Measurements from ENCODE around the gene XPR1. TPM values are rescaled to one million over a fixed set of nuclear protein-coding genes. Genes with fewer than 3 reads are reported as not detected.

Gene XPR1
- total and polyA plus RNA-seq, 8 donors = 0.92 to 27.0 (median 4.5) TPM

DNA sequence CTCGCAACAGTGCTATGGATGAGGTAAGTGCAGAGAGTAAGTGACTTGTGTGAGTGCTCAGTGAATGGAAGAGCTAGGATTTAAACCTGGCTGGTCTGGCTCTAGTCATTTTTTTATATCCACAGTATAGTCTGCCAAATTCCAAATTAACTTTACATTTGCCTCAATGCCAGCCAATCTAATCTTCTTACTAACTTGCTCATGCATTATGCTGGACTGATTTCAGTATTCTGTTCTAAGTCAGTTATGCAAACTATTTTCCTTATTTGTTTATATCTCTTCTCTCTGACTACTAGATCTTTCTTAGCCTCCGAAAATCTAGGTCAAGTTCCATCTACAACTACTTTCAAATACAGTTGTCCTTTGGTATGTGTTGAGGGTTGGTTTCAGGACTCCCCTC, 133.3 kb downstream of the XPR1 start:
- H3K9me3 ChIP-seq = no peaks in the 10 kb centered on the region
- TF ChIP-seq, protein P1, sequence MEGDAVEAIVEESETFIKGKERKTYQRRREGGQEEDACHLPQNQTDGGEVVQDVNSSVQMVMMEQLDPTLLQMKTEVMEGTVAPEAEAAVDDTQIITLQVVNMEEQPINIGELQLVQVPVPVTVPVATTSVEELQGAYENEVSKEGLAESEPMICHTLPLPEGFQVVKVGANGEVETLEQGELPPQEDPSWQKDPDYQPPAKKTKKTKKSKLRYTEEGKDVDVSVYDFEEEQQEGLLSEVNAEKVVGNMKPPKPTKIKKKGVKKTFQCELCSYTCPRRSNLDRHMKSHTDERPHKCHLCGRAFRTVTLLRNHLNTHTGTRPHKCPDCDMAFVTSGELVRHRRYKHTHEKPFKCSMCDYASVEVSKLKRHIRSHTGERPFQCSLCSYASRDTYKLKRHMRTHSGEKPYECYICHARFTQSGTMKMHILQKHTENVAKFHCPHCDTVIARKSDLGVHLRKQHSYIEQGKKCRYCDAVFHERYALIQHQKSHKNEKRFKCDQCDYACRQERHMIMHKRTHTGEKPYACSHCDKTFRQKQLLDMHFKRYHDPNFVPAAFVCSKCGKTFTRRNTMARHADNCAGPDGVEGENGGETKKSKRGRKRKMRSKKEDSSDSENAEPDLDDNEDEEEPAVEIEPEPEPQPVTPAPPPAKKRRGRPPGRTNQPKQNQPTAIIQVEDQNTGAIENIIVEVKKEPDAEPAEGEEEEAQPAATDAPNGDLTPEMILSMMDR (IDR thresholded peaks at IDR 0.05) = no peak
- no peak for TF ChIP-seq POLR2A (IDR thresholded peaks at IDR 0.05)
- no peak overlapping the region for H3K4me3 ChIP-seq
- H3K4me1 ChIP-seq = peaks cover 0 to 8% (median 0%) of the 10 kb centered on the region in 4 donors
- no peaks in the 10 kb centered on the region for H3K36me3 ChIP-seq
- no peaks in the 10 kb centered on the region for H3K27me3 ChIP-seq
- intact Hi-C loops (cut with DNase I; ENCODE audit: low total_unique reads) = no loop called here
- 55 to 65% (median 59%) methylated on average over 2 of the region's 2 CpGs for WGBS, 5 donors
- H3K27ac ChIP-seq = no peak overlapping the region
- peak in 1 of 2 donors; percentile 4 for DNase-seq

DNA sequence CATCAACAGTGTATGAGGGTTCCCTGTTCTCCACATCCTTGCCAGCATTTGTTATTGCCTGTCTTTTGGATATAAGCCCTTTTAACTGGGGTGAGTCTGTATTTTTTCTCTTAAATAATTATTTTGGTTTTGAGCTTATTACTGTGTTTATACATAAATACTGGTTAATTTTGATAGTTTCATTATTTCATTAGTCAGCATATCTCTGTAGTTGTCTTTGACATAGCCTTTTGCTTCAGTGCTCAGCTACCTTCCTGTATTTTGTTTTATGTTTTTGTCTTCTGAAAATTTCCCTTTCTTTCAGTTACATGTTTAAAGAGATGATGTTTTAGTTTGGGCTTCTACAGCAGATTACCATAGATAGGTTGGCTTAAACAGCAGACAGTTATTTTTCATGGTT, 138.1 kb downstream of the XPR1 start:
- Histone ChIP-seq H3K36me3 (no peaks in the 10 kb centered on the region), H3K27me3 (no peaks in the 10 kb centered on the region), H3K27ac (no peak overlapping the region), H3K4me1 (peaks cover 0 to 4% (median 0%) of the 10 kb centered on the region in 4 donors), H3K4me3 (no peak overlapping the region), H3K9me3 (no peaks in the 10 kb centered on the region)
- DNase-seq = no peak
- intact Hi-C loops (cut with DNase I; ENCODE audit: low total_unique reads) = no loop called here
- no peak for TF ChIP-seq POLR2A (IDR thresholded peaks at IDR 0.05)
- TF ChIP-seq EP300 (IDR thresholded peaks at IDR 0.05) = no peak
- TF ChIP-seq POLR2AphosphoS5 (IDR thresholded peaks at IDR 0.05) = no peak
- TF ChIP-seq, protein P1 (IDR thresholded peaks at IDR 0.05) = no peak

DNA sequence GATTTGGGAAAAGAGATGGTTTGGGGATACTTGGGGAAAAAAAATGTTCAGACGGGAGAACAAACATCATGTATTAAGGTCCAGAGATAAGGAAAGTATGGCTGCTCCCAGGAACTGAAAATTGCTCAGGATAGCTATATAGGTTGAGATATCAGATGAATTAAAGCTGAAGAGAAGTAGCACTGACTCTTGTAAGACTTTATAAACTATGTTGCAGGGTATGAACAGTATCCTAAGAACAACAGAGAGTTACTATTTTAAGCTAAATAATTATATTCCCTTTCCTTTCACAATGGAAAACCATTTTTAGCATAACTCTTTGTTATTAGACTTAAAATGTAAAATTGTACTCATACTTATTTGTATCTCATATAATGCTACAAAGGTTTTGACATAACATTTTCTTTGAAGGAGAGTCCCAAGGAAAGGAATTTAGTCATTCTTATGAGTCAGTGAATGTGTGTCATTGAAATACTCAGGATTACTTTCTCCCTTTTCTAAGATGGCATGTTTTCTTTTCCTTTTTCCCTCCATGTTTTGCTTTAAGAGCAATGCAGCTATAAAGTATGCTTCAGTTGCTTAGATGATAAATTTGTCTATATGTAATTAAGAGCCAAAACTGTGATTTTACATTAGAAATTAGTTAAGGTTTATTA, 141.5 kb downstream of the XPR1 start:
- intact Hi-C loops (cut with DNase I; ENCODE audit: low total_unique reads) = no loop called here
- Histone ChIP-seq H3K4me1 (peaks cover 0 to 15% (median 2%) of the 10 kb centered on the region in 4 donors), H3K27ac (no peak overlapping the region), H3K9me3 (no peaks in the 10 kb centered on the region), H3K36me3 (no peaks in the 10 kb centered on the region), H3K27me3 (no peaks in the 10 kb centered on the region), H3K4me3 (no peak overlapping the region)
- DNase-seq = no peak
- TF ChIP-seq, protein P1 (IDR thresholded peaks at IDR 0.05) = no peak
- no peak for TF ChIP-seq EP300 (IDR thresholded peaks at IDR 0.05)
- TF ChIP-seq POLR2A (IDR thresholded peaks at IDR 0.05) = no peak
- TF ChIP-seq POLR2AphosphoS5 (IDR thresholded peaks at IDR 0.05) = no peak
- WGBS, 5 donors = 53 to 71% (median 66%) methylated on average over 1 of the region's 1 CpG

DNA sequence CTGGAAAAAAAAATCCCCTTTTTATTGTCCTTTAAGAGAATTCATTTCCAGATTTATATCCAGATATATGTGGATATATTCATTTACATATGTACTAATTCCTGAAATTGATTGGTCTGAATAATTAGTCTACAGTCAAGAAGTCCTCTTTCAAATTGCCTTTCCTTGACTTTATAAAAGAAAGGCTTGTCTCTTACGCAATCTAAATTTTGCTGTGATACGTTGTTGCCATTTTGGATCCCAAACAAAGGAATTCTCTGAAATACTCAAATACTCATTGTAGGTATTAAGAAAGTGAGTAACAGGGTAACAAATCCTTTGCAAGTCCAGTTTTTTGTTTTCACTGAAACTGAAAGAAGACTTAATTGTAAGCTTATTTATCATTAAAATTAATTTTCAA, 144.0 kb downstream of the XPR1 start:
- DNase-seq = no peak
- Histone ChIP-seq H3K27ac (no peak overlapping the region), H3K9me3 (no peaks in the 10 kb centered on the region), H3K4me1 (peaks cover 0 to 15% (median 2%) of the 10 kb centered on the region in 4 donors), H3K27me3 (no peaks in the 10 kb centered on the region), H3K36me3 (no peaks in the 10 kb centered on the region), H3K4me3 (no peak overlapping the region)
- TF ChIP-seq, protein P1 (IDR thresholded peaks at IDR 0.05) = no peak
- no peak for TF ChIP-seq POLR2A (IDR thresholded peaks at IDR 0.05)
- no peak for TF ChIP-seq POLR2AphosphoS5 (IDR thresholded peaks at IDR 0.05)
- TF ChIP-seq EP300 (IDR thresholded peaks at IDR 0.05) = no peak
- 91 to 100% (median 93%) methylated on average over 2 of the region's 2 CpGs for WGBS, 5 donors
- intact Hi-C loops (cut with DNase I; ENCODE audit: low total_unique reads) = no loop called here
